Activated naive CD4-positive, alpha-beta T cell treated with anti-CD3 and anti-CD28 coated beads for 36 hours (primary cell): ENCODE measurements around the gene TSPAN13. TPM values are rescaled to one million over a fixed set of nuclear protein-coding genes. Genes with fewer than 3 reads are reported as not detected.

Experiments
- CTCF ChIA-PET: fragments of 350-600 bp; sonication (Branson Sonifier 250); formaldehyde crosslinking; loops from one replicate; lab custom pipeline; 2021; ENCODE audit warnings: antibody characterized with exemption; lab: Charles Lee
- DNase-seq: peaks from one replicate; pipeline ENCODE4 v3.0.0-alpha.2; 2020
- H3K27ac Mint-ChIP-seq: one replicate; pipeline ENCODE4 v1.8.0; 2021; ENCODE audit warnings: mild to moderate bottlenecking, mixed read lengths
- H3K27me3 Mint-ChIP-seq: one replicate; pipeline ENCODE4 v1.8.0; 2021; ENCODE audit warnings: low read depth, mixed read lengths
- H3K36me3 Mint-ChIP-seq: one replicate; pipeline ENCODE4 v1.8.0; 2021; ENCODE audit warnings: low read depth, mixed read lengths
- H3K4me1 Mint-ChIP-seq: one replicate; pipeline ENCODE4 v1.8.0; 2021; ENCODE audit warnings: low read depth, mixed read lengths
- H3K4me3 Mint-ChIP-seq: one replicate; pipeline ENCODE4 v1.8.0; 2021; ENCODE audit warnings: mild to moderate bottlenecking, moderate library complexity, mixed read lengths
- H3K9me3 Mint-ChIP-seq: one replicate; pipeline ENCODE4 v1.8.0; 2021; ENCODE audit warnings: mixed read lengths
- intact Hi-C: fragments of 100-400 bp; cut with micrococcal nuclease; formaldehyde crosslinking; loops from one replicate; pipeline ENCODE4 v1.15.1; 2023
- total RNA-seq, 2 experiments: library from RNA; stranded (reverse); gene quantifications; one replicate each; pipeline ENCODE4 v1.2.3, GENCODE V29; 2021

Gene TSPAN13
- total RNA-seq, 2 experiments from 2014 or later = 0.35 to 0.52 TPM

DNA sequence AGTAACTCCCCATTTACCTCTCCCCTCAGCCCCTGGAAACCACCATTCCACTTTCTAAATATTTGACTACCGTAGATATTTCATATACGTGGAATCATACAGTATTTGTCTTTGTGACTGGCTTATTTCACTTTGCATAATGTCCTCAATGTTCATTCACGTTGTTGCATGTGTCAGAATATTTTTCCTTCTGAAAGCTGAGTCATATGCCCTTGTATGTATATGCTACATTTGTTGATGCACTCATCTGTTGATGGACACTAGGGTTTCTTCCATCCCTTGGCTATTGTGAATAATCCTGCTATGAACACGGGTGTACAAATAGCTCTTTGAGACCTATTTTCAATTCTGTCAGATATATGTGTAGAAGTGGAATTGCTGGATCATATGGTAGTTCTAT lies 25.8 kb upstream of the TSPAN13 start:
- Mint-ChIP-seq H3K4me3 (no peak overlapping the region), H3K4me1 (peaks cover 6% of the 10 kb centered on the region), H3K36me3 (peaks cover 3% of the 10 kb centered on the region), H3K27me3 (no peaks in the 10 kb centered on the region), H3K27ac (no peak overlapping the region), H3K9me3 (no peaks in the 10 kb centered on the region)
- CTCF ChIA-PET = no interaction called here
- DNase-seq = no peak
- intact Hi-C loops = no loop called here

DNA sequence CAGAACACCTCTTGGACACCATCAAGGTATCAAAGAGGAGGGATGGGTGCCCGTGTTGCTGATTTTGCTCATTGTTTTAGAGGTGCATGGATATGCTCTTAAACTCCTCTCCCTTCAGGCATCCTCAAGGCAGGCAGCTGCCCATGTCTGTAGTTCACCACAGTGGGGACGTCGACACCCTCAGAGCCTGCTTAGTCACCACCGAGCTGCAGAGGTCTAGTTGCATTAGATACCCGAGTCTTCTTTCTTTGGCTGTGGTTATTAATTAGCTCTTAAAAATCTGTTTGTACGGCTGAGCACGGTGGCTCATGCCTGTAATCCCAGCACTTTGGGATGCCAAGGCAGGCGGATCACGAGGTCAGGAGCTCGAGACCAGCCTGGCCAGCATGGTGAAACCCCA lies 24.7 kb upstream of the TSPAN13 start:
- Mint-ChIP-seq H3K27ac (no peak overlapping the region), H3K4me3 (no peak overlapping the region), H3K36me3 (no peaks in the 10 kb centered on the region), H3K9me3 (no peaks in the 10 kb centered on the region), H3K4me1 (no peaks in the 10 kb centered on the region), H3K27me3 (no peaks in the 10 kb centered on the region)
- DNase-seq = no peak
- intact Hi-C loops = no loop called here
- CTCF ChIA-PET = no interaction called here

DNA sequence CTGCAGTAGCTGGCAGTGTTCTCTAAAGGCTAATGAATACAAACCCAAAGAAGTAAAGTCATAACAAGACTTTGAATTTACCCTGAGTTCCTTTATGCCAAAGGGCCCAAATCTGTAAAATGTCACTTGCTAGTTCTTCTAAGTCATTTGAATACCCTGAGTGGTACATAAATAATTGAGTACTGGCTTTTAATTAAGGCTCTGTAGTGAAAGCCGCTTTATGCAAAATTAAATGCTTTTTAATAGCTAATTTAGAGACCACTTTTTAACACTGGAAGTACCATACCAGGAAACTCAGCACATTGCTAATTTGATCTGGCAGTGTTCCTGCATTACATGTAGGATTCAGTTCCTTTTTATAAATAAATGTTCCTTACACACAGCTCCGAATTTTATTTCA lies 24.0 kb upstream of the TSPAN13 start:
- H3K27me3 Mint-ChIP-seq = no peaks in the 10 kb centered on the region
- H3K4me1 Mint-ChIP-seq = no peaks in the 10 kb centered on the region
- no peaks in the 10 kb centered on the region for H3K36me3 Mint-ChIP-seq
- CTCF ChIA-PET = no interaction called here
- intact Hi-C loops = no loop called here
- no peak overlapping the region for H3K27ac Mint-ChIP-seq
- H3K9me3 Mint-ChIP-seq = no peaks in the 10 kb centered on the region
- no peak for DNase-seq
- no peak overlapping the region for H3K4me3 Mint-ChIP-seq

DNA sequence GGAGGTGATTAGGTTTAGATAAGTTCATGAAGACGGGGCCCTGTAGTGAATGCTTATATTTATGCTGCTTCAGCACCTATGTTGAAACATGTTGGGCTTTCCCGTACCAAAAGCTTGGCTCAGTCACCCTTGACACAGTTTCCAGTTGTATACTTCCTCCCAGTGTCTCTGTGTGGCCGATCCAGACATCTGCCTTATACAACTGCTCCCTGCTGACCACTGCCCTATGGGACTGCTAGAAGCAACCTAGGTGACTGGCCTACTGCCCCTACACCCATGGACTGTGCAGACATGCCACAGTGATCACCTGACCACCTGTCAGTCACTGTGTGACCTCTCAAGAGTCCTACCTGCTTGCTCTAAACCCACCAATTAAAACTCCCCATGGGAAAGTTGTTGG lies 22.6 kb upstream of the TSPAN13 start:
- no peak overlapping the region for H3K27ac Mint-ChIP-seq
- H3K4me1 Mint-ChIP-seq = no peaks in the 10 kb centered on the region
- CTCF ChIA-PET = no interaction called here
- intact Hi-C loops = no loop called here
- no peak for DNase-seq
- no peaks in the 10 kb centered on the region for H3K36me3 Mint-ChIP-seq
- H3K27me3 Mint-ChIP-seq = no peaks in the 10 kb centered on the region
- no peaks in the 10 kb centered on the region for H3K9me3 Mint-ChIP-seq
- no peak overlapping the region for H3K4me3 Mint-ChIP-seq

DNA sequence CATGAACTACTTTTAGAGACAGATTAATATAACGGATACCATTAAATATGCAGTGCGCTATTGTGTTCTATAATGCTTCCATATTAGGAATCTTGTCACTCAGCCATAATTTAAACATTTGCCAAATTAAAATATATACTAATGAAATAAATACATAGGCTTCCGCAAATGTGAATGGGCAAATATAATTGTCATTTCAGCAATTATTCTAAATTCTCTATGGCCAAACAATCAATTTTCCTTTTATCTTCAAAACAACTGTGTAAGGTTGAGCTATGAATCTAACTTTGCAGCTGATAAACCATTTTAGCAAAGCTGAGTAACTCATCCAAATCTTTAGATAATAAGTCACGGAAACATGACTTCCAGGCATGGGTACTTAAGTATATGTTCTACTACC lies 20.7 kb upstream of the TSPAN13 start:
- no peaks in the 10 kb centered on the region for H3K4me1 Mint-ChIP-seq
- H3K27me3 Mint-ChIP-seq = no peaks in the 10 kb centered on the region
- DNase-seq = no peak
- H3K27ac Mint-ChIP-seq = no peak overlapping the region
- intact Hi-C loops = no loop called here
- no peaks in the 10 kb centered on the region for H3K36me3 Mint-ChIP-seq
- no peaks in the 10 kb centered on the region for H3K9me3 Mint-ChIP-seq
- CTCF ChIA-PET = no interaction called here
- no peak overlapping the region for H3K4me3 Mint-ChIP-seq

DNA sequence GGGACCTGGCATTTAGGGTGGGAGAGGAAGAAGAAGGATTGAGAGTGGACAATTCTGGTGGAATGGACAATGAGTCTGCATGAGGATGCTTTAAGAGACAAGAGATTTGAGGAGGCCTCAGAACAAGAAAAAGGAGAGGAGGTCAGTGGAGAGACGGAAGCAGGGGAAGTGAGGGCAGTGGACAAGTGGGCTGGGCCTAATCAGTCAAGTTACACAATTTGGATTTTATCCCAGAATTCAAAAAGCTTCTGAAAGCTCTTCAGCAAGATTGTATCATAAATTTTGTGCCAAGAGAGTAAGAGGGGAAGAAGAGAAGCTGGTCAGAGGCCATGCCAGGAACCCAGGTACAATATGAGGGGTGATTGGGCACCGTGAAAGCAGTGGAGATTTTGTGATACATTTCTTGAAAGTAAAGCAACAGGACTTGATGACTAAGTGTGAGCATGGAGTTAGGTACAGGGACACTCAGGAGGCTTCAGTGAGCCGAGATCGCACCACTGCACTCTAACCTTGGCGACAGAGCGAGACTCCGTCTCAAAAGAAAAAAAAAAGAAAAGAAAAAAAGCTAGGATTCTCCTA lies 19.3 kb upstream of the TSPAN13 start:
- H3K27ac Mint-ChIP-seq = no peak overlapping the region
- CTCF ChIA-PET = no interaction called here
- H3K27me3 Mint-ChIP-seq = no peaks in the 10 kb centered on the region
- no peaks in the 10 kb centered on the region for H3K4me1 Mint-ChIP-seq
- no peaks in the 10 kb centered on the region for H3K9me3 Mint-ChIP-seq
- H3K4me3 Mint-ChIP-seq = no peak overlapping the region
- no peaks in the 10 kb centered on the region for H3K36me3 Mint-ChIP-seq
- DNase-seq = no peak
- intact Hi-C loops = no loop called here

DNA sequence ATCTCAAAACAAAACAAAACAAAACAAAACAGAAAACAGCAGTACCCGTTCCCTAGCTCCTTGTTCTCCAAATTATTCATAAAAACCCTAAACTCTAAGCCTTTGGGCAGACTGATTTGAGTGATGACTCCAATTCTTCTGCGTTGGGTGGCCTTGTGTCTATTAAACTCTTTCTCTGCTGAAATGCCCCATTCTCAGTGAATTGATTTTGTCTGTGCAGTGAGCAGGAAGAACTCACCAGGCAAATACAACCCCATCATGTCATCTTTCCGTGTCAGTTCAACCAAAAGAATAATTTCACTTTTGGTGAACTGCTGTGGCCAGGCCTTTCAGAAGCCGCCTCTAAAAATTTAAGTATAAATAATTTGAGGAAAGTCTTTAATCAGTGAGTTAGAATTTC lies 18.5 kb upstream of the TSPAN13 start:
- no peaks in the 10 kb centered on the region for H3K36me3 Mint-ChIP-seq
- no peak overlapping the region for H3K4me3 Mint-ChIP-seq

DNA sequence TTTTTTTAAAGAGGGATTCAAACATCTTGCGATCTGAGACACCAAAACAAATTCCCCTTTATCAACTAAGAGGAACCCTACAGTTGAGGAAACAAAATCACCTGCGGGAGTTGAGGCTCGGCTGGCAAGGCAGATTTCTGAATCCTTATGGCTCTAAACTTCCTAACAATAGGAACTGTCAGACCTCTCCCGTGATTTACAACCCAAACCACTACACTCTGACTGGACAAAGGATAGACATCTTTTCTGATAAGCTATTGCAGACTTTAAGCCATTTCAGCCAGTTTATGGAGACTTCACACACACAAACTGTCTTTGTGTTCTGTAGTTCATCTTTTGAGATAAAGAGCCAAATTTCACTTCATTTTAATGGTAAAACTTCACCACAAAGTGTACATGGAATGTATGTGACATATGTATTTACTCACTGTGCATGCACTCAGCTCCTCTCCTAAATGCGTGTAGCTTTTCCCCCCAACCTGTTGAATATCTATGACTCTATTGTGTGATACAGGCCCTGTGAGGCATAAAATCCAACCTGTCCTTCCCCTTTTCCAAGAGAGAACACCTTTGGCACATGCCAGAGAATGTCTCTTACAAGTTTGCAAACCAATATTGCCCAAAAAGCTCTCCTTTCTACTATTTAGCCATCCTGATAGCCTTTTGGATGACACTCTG lies 15.4 kb upstream of the TSPAN13 start:
- CTCF ChIA-PET = no interaction called here
- H3K4me3 Mint-ChIP-seq = no peak overlapping the region
- DNase-seq = no peak
- H3K9me3 Mint-ChIP-seq = no peaks in the 10 kb centered on the region
- no peaks in the 10 kb centered on the region for H3K36me3 Mint-ChIP-seq
- intact Hi-C loops = no loop called here
- no peaks in the 10 kb centered on the region for H3K4me1 Mint-ChIP-seq
- no peak overlapping the region for H3K27ac Mint-ChIP-seq
- H3K27me3 Mint-ChIP-seq = no peaks in the 10 kb centered on the region

More for the DNA sequence above, 18.5 kb upstream of the TSPAN13 start:
- CTCF ChIA-PET = no interaction called here
- Mint-ChIP-seq H3K27me3 (no peaks in the 10 kb centered on the region), H3K9me3 (no peaks in the 10 kb centered on the region), H3K27ac (no peak overlapping the region), H3K4me1 (no peaks in the 10 kb centered on the region)
- no peak for DNase-seq
- intact Hi-C loops = no loop called here

DNA sequence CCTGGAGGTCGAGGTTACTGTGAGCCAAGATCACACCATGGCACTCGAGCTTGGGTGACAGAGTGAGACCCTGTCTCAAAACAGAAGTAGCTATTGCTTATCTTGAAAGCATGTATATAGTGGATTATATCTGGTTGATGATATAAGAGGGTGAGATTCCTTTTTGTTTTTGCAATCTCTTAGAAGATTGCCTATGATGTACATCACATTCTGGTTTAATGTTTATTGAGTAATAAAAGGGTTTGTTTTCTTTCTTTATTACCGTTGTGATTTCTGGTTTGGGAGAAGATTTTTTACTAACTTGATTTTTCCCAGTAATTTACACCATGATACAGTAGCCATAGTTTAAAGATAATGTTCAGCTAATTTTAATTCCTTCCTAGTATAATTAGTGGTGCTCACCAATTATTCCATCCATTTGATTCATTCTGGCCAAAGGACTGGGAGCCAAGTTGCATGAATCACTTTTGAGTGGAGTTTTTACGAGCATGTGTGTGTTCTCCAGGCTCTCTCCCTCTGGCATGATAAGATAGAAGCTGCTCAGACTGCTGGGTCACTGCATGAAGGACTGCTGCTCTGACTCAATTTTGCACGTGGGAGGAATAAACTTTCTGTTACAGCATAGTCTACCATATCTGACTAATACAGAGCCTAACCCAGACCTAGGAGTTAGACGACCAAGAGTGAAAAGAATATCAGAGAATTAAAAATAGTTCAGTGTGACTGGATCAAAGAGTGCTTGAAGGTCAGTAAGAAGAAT lies 13.5 kb upstream of the TSPAN13 start:
- CTCF ChIA-PET = no interaction called here
- H3K27me3 Mint-ChIP-seq = no peaks in the 10 kb centered on the region
- intact Hi-C loops = no loop called here

DNA sequence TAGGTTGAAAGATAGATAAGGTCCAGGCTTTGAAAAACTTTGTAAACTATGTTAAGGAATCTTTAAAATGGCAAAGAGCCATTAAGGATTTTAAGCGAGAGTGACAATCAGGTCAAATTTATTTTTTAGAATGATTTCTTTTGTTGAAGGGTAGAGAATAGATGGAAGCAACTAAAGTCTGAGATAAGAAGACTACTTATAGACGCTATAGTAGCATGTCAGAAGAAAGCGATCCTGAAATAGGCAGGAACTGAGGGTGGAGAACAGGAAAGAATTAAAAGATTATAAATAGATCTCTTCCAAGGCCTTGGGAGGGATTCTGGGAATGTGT lies 13.0 kb upstream of the TSPAN13 start:
- CTCF ChIA-PET = no interaction called here

More for the DNA sequence above, 13.5 kb upstream of the TSPAN13 start:
- no peak overlapping the region for H3K27ac Mint-ChIP-seq
- no peaks in the 10 kb centered on the region for H3K9me3 Mint-ChIP-seq
- H3K36me3 Mint-ChIP-seq = no peaks in the 10 kb centered on the region
- no peaks in the 10 kb centered on the region for H3K4me1 Mint-ChIP-seq
- DNase-seq = no peak
- H3K4me3 Mint-ChIP-seq = no peak overlapping the region

DNA sequence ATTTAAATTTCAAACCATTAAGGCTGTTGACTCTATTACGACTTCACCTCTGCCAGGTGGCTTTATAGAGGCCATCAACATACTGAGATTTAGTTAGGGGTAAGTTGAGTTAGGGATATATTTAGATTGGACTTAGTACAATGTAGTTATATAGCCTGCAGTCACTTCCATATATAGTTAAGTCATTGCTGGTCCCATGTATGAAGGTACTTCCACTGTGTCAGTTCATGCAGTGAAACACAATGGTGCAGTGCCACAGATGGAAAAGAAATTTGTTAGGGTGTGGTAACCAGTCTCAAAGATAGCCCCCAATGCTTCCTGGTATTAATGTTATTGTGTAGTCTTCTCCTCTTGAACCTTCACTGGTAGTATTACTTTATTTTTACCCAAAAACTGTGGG lies 12.6 kb upstream of the TSPAN13 start:
- DNase-seq = no peak
- no peaks in the 10 kb centered on the region for H3K9me3 Mint-ChIP-seq

More for the DNA sequence above, 13.0 kb upstream of the TSPAN13 start:
- intact Hi-C loops = no loop called here
- Mint-ChIP-seq H3K27ac (no peak overlapping the region), H3K36me3 (no peaks in the 10 kb centered on the region), H3K9me3 (no peaks in the 10 kb centered on the region), H3K4me1 (no peaks in the 10 kb centered on the region), H3K27me3 (no peaks in the 10 kb centered on the region), H3K4me3 (no peak overlapping the region)
- DNase-seq = no peak

DNA sequence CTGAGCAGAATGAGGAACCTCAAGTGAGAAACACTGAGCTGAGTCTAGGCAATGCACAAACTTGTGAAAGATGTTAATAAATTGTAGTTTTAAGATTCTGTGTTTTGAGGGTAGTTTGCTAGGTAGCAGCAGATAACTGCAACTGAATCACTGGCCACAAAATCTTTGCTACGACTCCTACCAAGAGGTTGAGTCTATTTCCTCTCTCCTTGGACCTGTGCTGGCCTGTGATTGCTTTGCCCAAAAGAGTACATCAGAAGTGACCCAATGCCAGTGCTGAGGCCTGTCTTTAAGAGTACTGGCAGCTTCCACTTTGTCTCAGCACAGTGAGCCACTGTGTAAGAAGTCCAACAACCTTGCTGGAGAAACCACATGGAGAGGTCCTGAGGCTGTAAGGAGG lies 11.9 kb upstream of the TSPAN13 start:
- no peaks in the 10 kb centered on the region for H3K27me3 Mint-ChIP-seq
- H3K9me3 Mint-ChIP-seq = no peaks in the 10 kb centered on the region
- no peaks in the 10 kb centered on the region for H3K36me3 Mint-ChIP-seq
- CTCF ChIA-PET = interaction anchor here (1.6 kb wide), 1 partner anchor 9 kb away, joined by 3 read pairs; no protein-coding TSS in a partner anchor
- H3K4me3 Mint-ChIP-seq = no peak overlapping the region
- no peak overlapping the region for H3K27ac Mint-ChIP-seq
- H3K4me1 Mint-ChIP-seq = no peaks in the 10 kb centered on the region
- DNase-seq = no peak
- intact Hi-C loops = no loop called here

More for the DNA sequence above, 12.6 kb upstream of the TSPAN13 start:
- Mint-ChIP-seq H3K4me1 (no peaks in the 10 kb centered on the region), H3K27ac (no peak overlapping the region), H3K36me3 (no peaks in the 10 kb centered on the region), H3K4me3 (no peak overlapping the region), H3K27me3 (no peaks in the 10 kb centered on the region)
- CTCF ChIA-PET = interaction anchor here (1.6 kb wide), 1 partner anchor 10 kb away, joined by 3 read pairs; no protein-coding TSS in a partner anchor
- intact Hi-C loops = no loop called here

DNA sequence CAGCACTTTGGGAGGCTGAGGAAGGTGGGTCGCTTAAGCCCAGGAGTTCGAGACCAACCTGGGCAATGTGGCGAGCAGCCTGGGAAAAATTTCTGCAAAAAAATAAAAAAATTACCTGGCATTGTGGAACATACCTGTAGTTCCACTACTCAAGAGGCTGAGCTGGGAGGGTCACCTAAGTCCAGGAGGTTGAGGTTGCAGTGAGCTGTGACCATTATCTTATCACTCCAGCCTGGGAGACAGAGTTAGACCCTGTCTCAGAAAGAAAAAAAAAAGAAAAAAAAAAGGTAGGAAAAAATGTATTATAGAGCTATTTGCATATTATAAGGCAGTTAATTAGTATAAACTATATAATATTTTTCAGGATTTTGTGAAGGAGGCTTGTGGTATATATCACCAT lies 11.0 kb upstream of the TSPAN13 start:
- intact Hi-C loops = no loop called here
- CTCF ChIA-PET = interaction anchor here (1.6 kb wide), 1 partner anchor 8 kb away, joined by 3 read pairs; no protein-coding TSS in a partner anchor
- no peak overlapping the region for H3K4me3 Mint-ChIP-seq
- DNase-seq = no peak
- H3K4me1 Mint-ChIP-seq = no peaks in the 10 kb centered on the region
- H3K36me3 Mint-ChIP-seq = no peaks in the 10 kb centered on the region
- no peaks in the 10 kb centered on the region for H3K27me3 Mint-ChIP-seq
- no peak overlapping the region for H3K27ac Mint-ChIP-seq
- H3K9me3 Mint-ChIP-seq = no peaks in the 10 kb centered on the region
